GM19397 (cell line): ENCODE data around the gene NEAT1.

Experiments
- ATAC-seq: cut with Tn5 transposase; IDR thresholded peaks from one replicate; pipeline ENCODE4 v1.9.1; 2021; ENCODE audit warnings: mild to moderate bottlenecking, moderate library complexity; ENCODE audit not compliant: unreplicated experiment

Gene NEAT1

GRCh38 chr11:65422633-65423515 lies at the start of gene NEAT1:
Gene NEAT1 (plus strand): TSS chr11:65422798.
- ATAC-seq = peak; percentile 8

GRCh38 chr11:65373839-65374580 lies 48.6 kb upstream of the NEAT1 start:
- ATAC-seq = no peak

GRCh38 chr11:65375012-65375411 lies 47.6 kb upstream of the NEAT1 start:
- no peak for ATAC-seq

- ATAC-seq = no peak
These were observed 46.4 kb upstream of the NEAT1 start for GRCh38 chr11:65376138-65376713.

GRCh38 chr11:65377036-65377435 lies 45.6 kb upstream of the NEAT1 start:
- ATAC-seq = no peak

GRCh38 chr11:65377777-65378176 lies 44.8 kb upstream of the NEAT1 start:
- no peak for ATAC-seq

GRCh38 chr11:65378208-65378927 lies 44.2 kb upstream of the NEAT1 start:
- no peak for ATAC-seq

- no peak for ATAC-seq
These were observed 43.5 kb upstream of the NEAT1 start for GRCh38 chr11:65378928-65379638.

- no peak for ATAC-seq
These were observed 42.7 kb upstream of the NEAT1 start for GRCh38 chr11:65379698-65380459.

- ATAC-seq = no peak
These were observed 42.0 kb upstream of the NEAT1 start for GRCh38 chr11:65380460-65381119.

- no peak for ATAC-seq
These were observed 40.9 kb upstream of the NEAT1 start for GRCh38 chr11:65381716-65382032.

- peak; percentile 60 for ATAC-seq
These were observed 40.4 kb upstream of the NEAT1 start, which contains the start of gene SLC25A45 for GRCh38 chr11:65382033-65382803. Gene SLC25A45 (minus strand): TSS chr11:65382646. CDS start chr11:65381951, 695 bp downstream.

GRCh38 chr11:65382804-65383368 lies 39.7 kb upstream of the NEAT1 start:
- no peak for ATAC-seq

GRCh38 chr11:65383778-65384177 lies 38.8 kb upstream of the NEAT1 start:
- ATAC-seq = no peak

GRCh38 chr11:65384301-65384889 lies 38.2 kb upstream of the NEAT1 start:
- no peak for ATAC-seq

GRCh38 chr11:65386307-65387140 lies 36.1 kb upstream of the NEAT1 start, which contains the start of gene FRMD8:
Gene FRMD8 (plus strand): TSS chr11:65386637. CDS start chr11:65387037, 400 bp downstream.
- ATAC-seq = peak; percentile 43

GRCh38 chr11:65388731-65389130 lies 33.9 kb upstream of the NEAT1 start:
- no peak for ATAC-seq
